H9 (cell line): Measurements from ENCODE around the gene FANCL. TPM values are rescaled to one million over a fixed set of nuclear protein-coding genes. Genes with fewer than 3 reads are reported as not detected.
"Not testable (repeated sequence)": the region's sequence is repeated elsewhere in the genome, so short reads cannot be mapped to it uniquely, and the experiment has no call there.

Source experiments
- DNase-seq: peaks from one replicate; pipeline ENCODE4 v3.0.0-alpha.2; 2017
- H2AFZ ChIP-seq: one replicate; pipeline ENCODE4 v1.6.1; 2013; ENCODE audit warnings: mild to moderate bottlenecking, low read length, control low read depth, moderate library complexity
- H2AK5ac ChIP-seq: 2 replicates; pipeline ENCODE4 v1.6.1; 2013; ENCODE audit warnings: low read length, control low read depth, mixed read lengths; ENCODE audit not compliant: insufficient read length
- H2BK120ac ChIP-seq: one replicate; pipeline ENCODE4 v1.6.1; 2013; ENCODE audit warnings: low read depth, mild to moderate bottlenecking, low read length, control low read depth, inconsistent platforms; ENCODE audit not compliant: poor library complexity, severe bottlenecking
- H2BK12ac ChIP-seq: 2 replicates; pipeline ENCODE4 v1.6.1; 2013; ENCODE audit warnings: low read length, control low read depth, mixed read lengths, low read depth; ENCODE audit not compliant: insufficient read length
- H2BK15ac ChIP-seq: 2 replicates; pipeline ENCODE4 v1.6.1; 2013; ENCODE audit warnings: low read depth, low read length, control low read depth
- H2BK20ac ChIP-seq: one replicate; pipeline ENCODE4 v1.6.1; 2013; ENCODE audit warnings: low read depth, mild to moderate bottlenecking, low read length, control low read depth, inconsistent platforms; ENCODE audit not compliant: poor library complexity, severe bottlenecking
- H2BK5ac ChIP-seq: 2 replicates; pipeline ENCODE4 v1.6.1; 2013; ENCODE audit warnings: low read length, control low read depth, mixed read lengths; ENCODE audit not compliant: insufficient read length
- H3K14ac ChIP-seq: 2 replicates; pipeline ENCODE4 v1.6.1; 2013; ENCODE audit warnings: low read length, control low read depth; ENCODE audit not compliant: insufficient read depth
- H3K18ac ChIP-seq: 2 replicates; pipeline ENCODE4 v1.6.1; 2013; ENCODE audit warnings: low read depth, mild to moderate bottlenecking, mixed read lengths, low read length, control low read depth; ENCODE audit not compliant: insufficient read length
- H3K23ac ChIP-seq: 2 replicates; pipeline ENCODE4 v1.6.1; 2013; ENCODE audit warnings: low read length, control low read depth, mixed read lengths, low read depth; ENCODE audit not compliant: insufficient read length
- H3K23me2 ChIP-seq: 2 replicates; pipeline ENCODE4 v1.6.1; 2013; ENCODE audit warnings: low read depth, mild to moderate bottlenecking, mixed read lengths, low read length, control low read depth; ENCODE audit not compliant: insufficient read length, poor library complexity, severe bottlenecking
- H3K27ac ChIP-seq: 2 replicates; pipeline ENCODE4 v1.5.1; 2013; ENCODE audit warnings: low read length, control low read depth, mixed read lengths, low read depth; ENCODE audit not compliant: insufficient read length
- H3K27me3 ChIP-seq: 2 replicates; pipeline ENCODE4 v1.6.1; 2013; ENCODE audit warnings: low read length, control low read depth, inconsistent platforms; ENCODE audit not compliant: insufficient read depth
- H3K4ac ChIP-seq: 2 replicates; pipeline ENCODE4 v1.6.1; 2013; ENCODE audit warnings: low read depth, mild to moderate bottlenecking, control low read depth, inconsistent platforms, low read length, moderate library complexity
- H3K4me1 ChIP-seq: 2 replicates; pipeline ENCODE4 v1.6.1; 2013; ENCODE audit warnings: low read length, control low read depth, inconsistent platforms; ENCODE audit not compliant: insufficient read depth
- H3K4me2 ChIP-seq: 2 replicates; pipeline ENCODE4 v1.6.1; 2013; ENCODE audit warnings: low read length, control low read depth, mixed read lengths; ENCODE audit not compliant: insufficient read length, insufficient read depth
- H3K56ac ChIP-seq: 2 replicates; pipeline ENCODE4 v1.6.1; 2013; ENCODE audit warnings: low read depth, mild to moderate bottlenecking, mixed read lengths, low read length, control low read depth; ENCODE audit not compliant: insufficient read length
- H3K79me1 ChIP-seq: 2 replicates; pipeline ENCODE4 v1.6.1; 2013; ENCODE audit warnings: low read depth, mild to moderate bottlenecking, moderate library complexity, low read length, control low read depth, inconsistent platforms; ENCODE audit not compliant: insufficient read depth, poor library complexity, severe bottlenecking
- H3K79me2 ChIP-seq: 2 replicates; pipeline ENCODE4 v1.6.1; 2013; ENCODE audit warnings: low read length, control low read depth, inconsistent platforms; ENCODE audit not compliant: insufficient read depth
- H3K9ac ChIP-seq: 2 replicates; pipeline ENCODE4 v1.6.1; 2013; ENCODE audit warnings: low read length, control low read depth, mixed read lengths; ENCODE audit not compliant: insufficient read length; ENCODE audit errors: extremely low read depth
- H3K9me3 ChIP-seq: one replicate; pipeline ENCODE4 v1.6.1; 2013; ENCODE audit warnings: low read depth, low read length, inconsistent platforms; ENCODE audit not compliant: control insufficient read depth
- H3T11ph ChIP-seq: one replicate; pipeline ENCODE4 v1.6.1; 2013; ENCODE audit warnings: mild to moderate bottlenecking, low read length, control low read depth, inconsistent platforms
- H4K20me1 ChIP-seq: one replicate; pipeline ENCODE4 v1.6.1; 2013; ENCODE audit not compliant: control insufficient read depth, insufficient read length, insufficient read depth
- H4K5ac ChIP-seq: 2 replicates; pipeline ENCODE4 v1.6.1; 2013; ENCODE audit warnings: low read depth, mild to moderate bottlenecking, mixed read lengths, low read length, control low read depth; ENCODE audit not compliant: insufficient read length
- H4K8ac ChIP-seq: replicated peaks from 2 replicates; pipeline ENCODE4 v1.6.1; 2013; ENCODE audit warnings: low read length, control low read depth, mixed read lengths, low read depth; ENCODE audit not compliant: insufficient read length
- H4K91ac ChIP-seq: 2 replicates; pipeline ENCODE4 v1.6.1; 2013; ENCODE audit warnings: low read depth, mild to moderate bottlenecking, moderate library complexity, mixed read lengths, low read length, control low read depth; ENCODE audit not compliant: insufficient read length
- H3K27ac Mint-ChIP-seq, 3 experiments: 2 replicates in 2 of 3; 3 replicates in 1 of 3; pipeline ENCODE4 v1.8.0; 2020 to 2021; ENCODE audit warnings: mixed read lengths in 3 of 3, mild to moderate bottlenecking in 1 of 3, moderate library complexity in 1 of 3
- H3K27me3 Mint-ChIP-seq: 2 replicates; pipeline ENCODE4 v1.8.0; 2021; ENCODE audit warnings: low read depth, mild to moderate bottlenecking, moderate library complexity, mixed read lengths
- H3K36me3 Mint-ChIP-seq, 3 experiments: 2 replicates in 2 of 3; 3 replicates in 1 of 3; pipeline ENCODE4 v1.8.0; 2020 to 2021; ENCODE audit warnings: low read depth in 3 of 3, mixed read lengths in 3 of 3; ENCODE audit not compliant: insufficient read depth in 1 of 3
- H3K4me1 Mint-ChIP-seq, 2 experiments: 2 replicates each; pipeline ENCODE4 v1.8.0; 2020; ENCODE audit warnings: mixed read lengths in 2 of 2
- H3K4me3 Mint-ChIP-seq, 2 experiments: 2 replicates in 1 of 2; 3 replicates in 1 of 2; pipeline ENCODE4 v1.8.0; 2020 to 2021; ENCODE audit warnings: mild to moderate bottlenecking in 2 of 2, mixed read lengths in 2 of 2, moderate library complexity in 1 of 2
- H3K9me3 Mint-ChIP-seq, 2 experiments: 2 replicates in 1 of 2; 3 replicates in 1 of 2; pipeline ENCODE4 v1.8.0; 2020; ENCODE audit warnings: mild to moderate bottlenecking in 2 of 2, mixed read lengths in 2 of 2, moderate library complexity in 1 of 2
- WGBS: extraction: QIAGEN DNeasy Blood & Tissue Kit; methylation state at CpG from one replicate; pipeline ENCODE4 v1.1.7; 2013; ENCODE audit warnings: missing lambda C conversion rate, low lambda C conversion rate, mixed read lengths; ENCODE audit not compliant: insufficient read length; ENCODE audit errors: extremely low coverage; 5-methylcytosine and 5-hydroxymethylcytosine counted together
- total RNA-seq: library from RNA; stranded (reverse); gene quantifications from 2 replicates; pipeline ENCODE4 v1.2.1, GENCODE V29; 2021

FANCL gene
- total RNA-seq, 1 experiment from 2014 or later = 41.5 TPM

- not testable (repeated sequence) for H3K9me3 Mint-ChIP-seq, H3K14ac ChIP-seq, H3K23me2 ChIP-seq, H2BK120ac ChIP-seq, H3T11ph ChIP-seq, H4K5ac ChIP-seq, H3K9ac ChIP-seq, H3K4me2 ChIP-seq, H3K18ac ChIP-seq, H2BK20ac ChIP-seq, H2AK5ac ChIP-seq, H3K79me1 ChIP-seq, H3K27me3 ChIP-seq, H4K8ac ChIP-seq, H2BK15ac ChIP-seq, H3K27ac ChIP-seq, H3K4me1 Mint-ChIP-seq, H3K23ac ChIP-seq, H4K20me1 ChIP-seq, H3K56ac ChIP-seq, H3K79me2 ChIP-seq, H2BK12ac ChIP-seq, H3K9me3 ChIP-seq, H2AFZ ChIP-seq, H3K27ac Mint-ChIP-seq, H4K91ac ChIP-seq, H3K27me3 Mint-ChIP-seq, H3K36me3 Mint-ChIP-seq, H3K4me3 Mint-ChIP-seq, H3K4ac ChIP-seq, DNase-seq, H3K4me1 ChIP-seq, H2BK5ac ChIP-seq
- no CpG with 5 or more reads among the region's 43 CpGs for WGBS
Measured at GRCh38 chr2:58251331-58252201, 10.4 kb upstream of the FANCL start.
